GM21367 (cell line): ENCODE measurements around the gene CCDC89.
"Not testable (repeated sequence)": the region's sequence is repeated elsewhere in the genome, so short reads cannot be mapped to it uniquely, and the experiment has no call there.

Source experiments
- ATAC-seq: cut with Tn5 transposase; IDR thresholded peaks from one replicate; pipeline ENCODE4 v1.9.1; 2021; ENCODE audit not compliant: unreplicated experiment

CCDC89 gene

DNA sequence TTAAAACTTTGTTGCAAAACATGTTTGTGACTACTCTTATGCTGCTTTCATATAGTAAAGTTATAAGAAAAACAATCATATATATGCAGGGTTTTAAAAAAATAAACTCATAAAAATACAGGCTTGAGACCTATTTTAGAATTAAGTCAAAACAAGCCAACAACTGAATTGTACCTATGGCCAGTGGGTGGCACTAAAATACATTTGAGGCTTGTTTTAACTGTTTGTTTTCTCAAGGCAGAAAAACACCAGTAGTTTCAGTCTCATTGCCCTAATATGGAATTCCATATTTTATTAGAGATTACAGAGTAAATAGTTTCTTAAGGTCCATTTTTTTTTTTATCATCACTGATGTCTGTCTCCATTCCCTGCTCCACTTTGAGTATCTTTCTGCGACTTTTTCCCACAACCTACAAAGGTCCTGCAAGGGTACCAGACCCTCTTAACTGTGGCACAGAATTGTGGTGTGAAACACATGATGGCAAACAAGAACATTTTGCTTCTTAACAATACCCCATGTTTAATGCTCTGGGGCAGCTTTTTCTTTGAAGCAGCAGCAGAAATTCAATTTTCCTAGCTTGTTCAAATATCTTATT is 8.5 kb upstream of the CCDC89 start:
- ATAC-seq = no peak

DNA sequence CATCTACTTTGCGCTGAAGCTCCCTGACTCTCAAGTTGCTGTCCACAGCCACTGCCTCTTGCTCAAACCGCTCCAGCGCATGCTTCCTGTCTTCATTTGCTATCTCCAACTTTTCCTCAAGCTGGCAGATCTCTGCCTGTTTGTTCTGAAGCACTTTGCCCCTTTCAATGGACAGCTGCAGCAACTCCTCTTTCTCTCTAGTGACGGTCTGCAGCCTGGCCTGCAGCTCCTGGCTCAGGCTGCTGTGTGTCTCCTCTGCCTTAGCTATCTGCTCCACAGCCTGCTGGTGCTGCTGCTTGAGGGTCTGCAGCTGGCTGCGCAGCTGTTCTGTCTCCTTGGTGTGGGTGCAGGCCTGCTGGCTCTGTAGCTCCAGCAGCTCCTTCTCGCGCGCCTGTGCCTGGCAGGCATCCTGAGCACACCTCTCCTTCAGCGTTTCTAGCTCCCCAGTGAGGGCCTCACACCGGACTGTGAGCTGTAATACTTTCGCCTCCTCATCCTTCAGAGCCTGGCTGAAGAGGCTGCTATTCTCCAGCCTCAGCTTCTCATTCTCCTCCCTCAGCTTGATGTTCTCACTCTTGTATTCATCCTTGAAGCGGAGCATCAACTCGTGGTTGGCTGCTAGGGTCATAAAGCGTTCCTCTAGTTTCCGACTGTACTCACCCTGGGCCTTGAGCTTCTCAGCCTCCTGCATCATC is 723 bp downstream of the CCDC89 start:
- ATAC-seq = no peak

DNA sequence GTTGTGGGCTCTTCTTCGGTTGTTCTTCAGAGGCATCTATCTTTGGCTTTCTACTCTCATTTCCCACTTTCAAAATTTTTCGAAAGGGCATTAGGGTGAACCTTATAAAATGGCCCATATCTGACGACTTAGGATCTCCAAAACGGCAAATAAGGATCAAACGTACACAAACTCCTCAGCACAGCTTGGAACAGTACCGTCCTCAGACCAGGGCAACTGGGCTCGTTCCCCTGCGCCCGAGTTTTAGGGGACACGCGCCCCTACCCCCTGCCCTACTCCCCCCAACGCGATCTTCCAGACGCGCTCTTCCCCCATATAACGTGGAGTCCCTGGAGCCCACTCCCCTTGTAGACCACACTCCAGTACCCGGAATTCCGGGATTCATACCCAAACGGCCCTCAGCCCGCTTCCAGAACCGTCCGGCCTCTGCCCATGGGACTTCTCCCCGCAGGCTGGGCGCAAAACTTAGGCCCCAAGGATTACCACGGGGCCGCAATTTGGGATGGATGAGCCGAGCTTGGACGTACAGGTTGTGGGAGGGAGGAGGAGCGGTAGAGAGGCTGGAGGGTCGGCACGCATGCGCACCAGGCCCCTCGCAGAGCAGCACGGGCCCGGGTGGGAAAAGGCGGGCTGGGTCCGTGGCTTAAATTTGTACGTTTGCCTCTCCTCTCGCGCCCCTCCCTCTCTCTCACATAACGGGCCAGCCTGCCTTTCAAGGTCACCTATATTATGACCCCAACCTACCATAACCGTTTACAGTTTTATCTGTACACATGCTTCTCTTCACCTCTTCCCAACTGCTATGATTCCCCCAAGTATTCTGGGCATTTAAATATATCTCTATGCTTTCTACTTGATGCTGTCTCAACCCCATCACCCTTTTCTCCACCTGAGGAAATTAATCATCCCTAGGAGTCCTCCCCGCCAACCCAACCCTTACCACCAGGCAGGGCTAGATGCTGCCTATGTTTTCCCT is 3.4 kb downstream of the CCDC89 start:
- ATAC-seq = peak; percentile 80

DNA sequence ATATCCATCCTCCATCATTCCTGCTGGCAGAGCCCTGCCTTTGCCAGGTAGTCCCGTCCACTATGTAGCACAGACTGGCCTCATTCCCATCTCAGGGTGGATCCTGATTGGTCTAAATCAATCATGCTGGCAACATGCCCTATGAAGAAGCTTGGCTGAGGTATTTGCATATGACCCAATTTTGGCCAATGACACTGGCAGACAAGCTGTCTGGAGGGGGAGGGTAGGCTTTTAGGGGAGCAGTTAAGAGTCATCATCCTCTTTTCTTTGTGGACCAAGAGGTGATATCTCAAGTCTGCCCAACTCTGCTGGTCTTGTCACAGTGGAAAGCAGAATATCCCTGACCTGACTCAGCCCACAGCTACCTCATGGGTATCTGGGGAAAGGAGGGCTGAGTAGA is 5.1 kb downstream of the CCDC89 start:
- ATAC-seq = no peak

DNA sequence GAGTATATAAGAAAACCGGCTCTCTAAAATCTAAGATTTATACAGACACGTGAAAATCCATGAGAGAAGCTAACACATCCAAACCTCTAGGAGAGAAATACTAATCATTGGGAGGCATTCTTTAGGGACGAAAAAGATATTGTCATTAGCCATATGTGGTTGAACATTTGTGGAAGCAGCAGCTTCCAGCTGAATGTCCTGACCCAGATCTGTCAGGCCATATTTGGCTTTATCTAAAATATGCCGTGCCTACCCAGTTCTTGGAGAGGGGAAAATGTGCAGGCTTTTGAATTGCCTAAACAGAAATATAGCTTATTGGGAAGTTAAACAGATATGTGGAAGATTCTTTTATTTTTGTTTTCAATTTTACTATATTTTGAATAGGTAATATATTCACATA is 6.4 kb downstream of the CCDC89 start:
- ATAC-seq = no peak

DNA sequence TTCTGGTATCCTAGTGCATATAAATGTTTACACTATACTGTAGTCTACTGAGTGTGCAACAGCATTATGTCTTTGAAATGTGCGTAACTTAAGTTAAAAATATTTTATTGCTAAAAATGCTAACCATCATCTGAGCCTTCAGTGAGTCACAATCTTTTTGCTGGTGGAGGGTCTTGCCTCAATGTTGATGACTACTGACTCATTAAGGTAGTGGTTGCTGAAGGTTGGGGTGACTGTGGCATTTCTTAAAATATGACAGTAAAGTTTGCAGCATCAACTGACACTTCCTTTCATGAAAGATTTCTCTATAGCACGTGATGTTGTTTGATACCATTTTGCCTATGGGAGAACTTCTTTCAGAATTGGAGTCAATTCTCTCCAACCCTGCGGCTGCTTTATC is 12.6 kb downstream of the CCDC89 start:
- ATAC-seq = no peak

DNA sequence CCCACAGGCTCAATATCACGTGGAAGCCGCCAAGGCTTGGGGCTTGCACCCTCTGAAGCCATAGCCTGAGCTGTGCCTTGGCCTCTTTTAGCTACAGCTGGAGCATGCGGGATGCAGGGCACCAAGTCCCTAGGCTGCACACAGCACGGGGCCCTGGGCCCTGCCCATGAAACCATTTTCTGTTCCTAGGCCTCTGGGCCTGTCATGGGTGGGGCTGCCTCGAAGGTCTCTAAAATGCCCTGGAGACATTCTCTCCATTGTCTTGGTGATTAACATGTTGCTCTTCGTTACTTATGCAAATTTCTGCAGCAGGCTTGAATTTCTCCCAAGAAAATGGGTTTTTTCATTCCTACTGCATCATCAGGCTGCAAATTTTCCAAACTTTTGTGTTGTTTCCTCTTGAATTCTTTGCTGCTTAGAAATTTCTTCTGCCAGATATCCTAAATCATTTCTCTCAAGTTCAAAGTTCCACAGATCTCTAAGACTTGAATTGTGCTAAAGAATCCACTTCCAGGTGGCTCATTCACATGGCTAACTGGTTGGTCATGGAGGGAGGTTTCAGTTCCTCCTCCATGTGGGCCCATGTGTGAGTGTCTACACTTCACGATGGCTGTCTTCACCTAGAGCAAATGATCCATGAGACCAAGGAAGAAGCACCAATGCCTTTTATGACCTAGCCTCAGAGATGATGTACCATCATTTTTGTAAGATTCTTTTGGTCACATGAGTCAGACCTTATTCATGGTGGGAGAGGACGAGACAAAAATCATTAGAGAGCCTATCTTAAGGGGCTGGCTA is 13.7 kb downstream of the CCDC89 start:
- ATAC-seq = no peak

DNA sequence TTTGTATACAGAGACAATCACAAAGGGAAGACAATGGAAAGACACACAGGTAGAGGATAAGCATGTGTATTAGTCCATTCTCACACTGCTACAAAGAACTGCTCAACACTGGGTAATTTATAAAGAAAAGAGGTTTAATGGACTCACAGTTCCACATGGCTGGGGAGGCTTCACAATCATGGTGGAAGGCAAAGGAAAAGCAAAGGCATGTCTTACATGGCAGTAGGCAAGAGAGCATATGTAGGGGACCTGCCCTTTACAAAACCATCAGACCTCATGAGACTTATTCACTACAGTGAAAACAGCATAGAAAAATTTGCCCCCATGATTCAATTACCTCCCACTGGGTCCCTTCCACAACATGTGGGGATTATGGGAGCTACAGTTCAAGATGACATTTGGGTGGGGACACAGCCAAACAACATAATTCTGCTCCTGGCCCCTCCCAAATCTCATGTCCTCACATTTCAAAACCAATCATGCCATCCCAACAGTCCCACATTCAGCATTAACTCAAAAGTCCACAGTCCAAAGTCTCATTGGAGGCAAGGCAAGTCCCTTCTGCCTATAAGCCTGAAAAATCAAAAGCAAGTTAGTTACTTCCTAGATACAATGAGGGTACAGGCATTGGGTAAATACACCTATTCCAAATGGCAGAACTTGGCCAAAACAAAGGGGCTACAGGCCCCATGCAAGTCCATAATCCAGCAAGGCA is 14.9 kb downstream of the CCDC89 start:
- ATAC-seq = not testable (repeated sequence)

DNA sequence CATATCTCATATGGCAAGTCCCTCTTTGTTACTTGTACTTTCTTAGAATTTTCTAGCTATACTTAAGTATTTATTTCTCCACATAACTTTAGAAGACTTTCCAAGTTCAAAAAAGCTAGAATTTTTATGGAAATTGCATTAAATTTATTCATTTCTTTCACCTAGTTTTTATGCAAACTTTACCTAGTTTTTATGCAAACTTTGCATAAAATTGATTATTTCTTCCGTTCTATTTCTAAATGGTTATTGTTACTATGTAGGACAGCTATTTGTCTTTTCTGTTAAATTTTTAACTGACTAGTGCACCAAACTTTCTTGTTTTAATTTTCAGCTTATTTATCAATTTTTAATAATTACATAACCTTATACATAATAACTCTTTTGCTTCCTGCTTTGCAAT is 17.8 kb downstream of the CCDC89 start:
- no peak for ATAC-seq

DNA sequence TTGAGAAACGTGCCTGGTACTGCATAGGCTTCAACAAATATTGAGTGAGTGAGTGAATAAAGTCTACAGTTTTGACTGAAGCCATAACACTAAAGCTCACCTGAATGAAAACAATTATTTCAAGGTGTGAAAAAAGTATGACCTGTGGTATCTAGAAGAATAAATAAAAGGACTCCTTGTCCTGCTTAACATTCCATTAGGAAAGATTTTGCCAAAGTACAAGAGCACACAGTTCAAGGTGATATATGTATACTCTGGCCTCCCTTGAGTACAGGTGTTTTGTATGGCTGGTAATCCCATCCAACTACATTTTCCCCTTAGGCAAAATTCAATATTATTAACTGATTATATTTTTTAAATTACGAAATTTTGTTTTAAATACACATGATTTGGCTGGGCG is 19.3 kb downstream of the CCDC89 start:
- no peak for ATAC-seq

DNA sequence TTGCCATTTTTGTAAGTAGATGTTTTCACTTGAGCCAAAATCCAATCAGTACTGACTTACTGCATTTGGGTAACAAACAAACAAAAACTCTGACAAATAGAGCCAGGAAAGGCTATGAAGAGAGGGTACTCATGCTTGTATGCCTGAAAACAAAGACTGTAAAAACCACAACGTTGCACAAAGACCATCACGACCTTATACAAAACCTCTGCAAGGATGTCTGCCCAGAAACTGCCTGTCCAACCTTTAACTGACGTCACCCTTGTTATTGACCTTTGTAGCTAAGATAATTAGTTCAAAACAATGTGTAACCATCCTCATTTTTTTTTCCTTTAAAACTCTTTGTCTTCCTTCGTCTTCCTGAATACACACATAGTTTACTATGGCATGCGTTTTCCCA is 20.3 kb downstream of the CCDC89 start:
- ATAC-seq = no peak

DNA sequence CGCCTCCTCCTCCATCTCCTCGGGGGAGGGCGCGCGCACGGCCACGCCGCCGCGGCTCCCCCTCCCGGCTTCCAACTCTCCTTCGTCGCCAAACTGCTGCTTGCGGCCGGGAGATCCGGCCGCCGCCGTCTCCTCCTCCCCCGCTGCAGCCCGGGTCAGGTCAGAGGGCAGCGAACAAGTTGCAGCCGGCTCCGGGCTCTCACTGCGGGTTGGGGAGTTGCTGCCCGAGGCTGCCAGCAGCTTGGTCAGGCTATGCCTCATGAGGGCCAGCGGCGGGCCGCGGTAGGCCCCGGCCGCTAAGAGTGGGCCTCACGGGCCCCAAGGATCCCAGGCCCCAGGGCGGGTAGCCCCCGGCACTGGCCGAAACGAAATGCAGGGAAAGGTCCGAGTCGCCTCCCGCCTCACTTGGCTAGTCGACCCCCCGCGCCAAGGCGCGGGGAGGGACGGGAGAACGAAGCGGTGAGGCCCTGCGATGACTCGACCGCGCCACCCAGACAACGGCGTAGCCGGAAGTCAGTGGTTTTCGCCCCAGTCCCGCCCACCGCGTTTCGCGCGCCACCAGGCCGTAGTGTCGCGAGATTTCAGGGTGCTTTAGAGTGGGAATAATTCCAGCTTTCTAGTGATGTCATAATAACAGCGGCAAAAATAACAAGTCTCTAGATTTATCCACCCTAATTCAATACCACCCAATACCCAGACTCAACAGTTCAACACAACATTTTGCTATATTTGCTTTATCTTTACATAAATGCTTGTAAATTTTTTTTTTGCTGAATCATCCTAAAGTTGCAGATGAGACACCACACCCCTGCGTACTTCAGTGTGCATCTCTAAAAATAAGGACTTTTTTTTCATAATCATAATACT is 21.1 kb downstream of the CCDC89 start, which contains the start of gene CREBZF:
Gene CREBZF, minus strand, starts transcription at position 515 of the 867 bp plus-strand sequence. Its CDS starts 254 bp downstream, at position 261.
- peak; percentile 93 for ATAC-seq

DNA sequence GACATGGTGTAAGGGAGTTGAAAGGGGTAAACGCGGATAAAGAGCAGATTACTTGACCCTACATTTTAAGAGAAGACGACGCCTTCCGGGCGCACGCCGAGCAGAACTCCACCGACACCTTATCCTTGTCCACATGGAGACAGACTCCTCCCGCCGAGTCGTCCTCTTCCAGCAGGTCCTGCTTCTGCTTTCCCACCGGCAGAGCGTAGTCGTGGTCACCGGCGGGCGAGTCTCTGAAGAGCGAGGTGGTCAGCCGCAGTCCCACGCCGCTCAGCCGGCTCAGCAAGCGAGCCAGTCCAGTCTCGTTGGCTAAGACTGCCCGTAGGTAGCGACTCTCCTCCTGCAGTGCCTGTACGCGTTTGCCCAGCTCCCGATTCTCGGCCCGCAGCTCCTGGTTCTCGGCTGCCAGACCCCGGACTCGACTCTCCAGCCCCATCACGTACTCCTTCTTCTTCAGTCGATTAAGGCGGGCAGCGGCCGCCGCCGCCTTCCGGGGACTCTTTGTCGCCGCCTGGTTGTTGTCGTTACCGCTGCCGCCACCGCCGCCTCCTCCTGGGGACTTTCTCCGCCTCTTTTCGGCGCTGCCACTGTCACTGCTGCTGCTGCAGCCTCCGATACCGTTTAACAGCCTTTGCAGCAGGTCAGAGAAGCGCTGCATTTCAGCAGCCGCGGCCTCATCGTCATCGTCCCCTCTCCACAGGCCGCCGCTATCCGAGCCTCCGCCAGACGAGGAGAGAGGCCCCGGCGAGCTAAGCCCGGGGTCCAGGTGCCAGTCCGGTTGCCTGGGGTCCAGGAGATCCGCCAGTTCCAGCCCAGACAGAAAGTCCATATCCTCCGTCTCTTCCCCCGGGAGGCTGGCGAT is 22.0 kb downstream of the CCDC89 start:
- ATAC-seq = peak; percentile 58

DNA sequence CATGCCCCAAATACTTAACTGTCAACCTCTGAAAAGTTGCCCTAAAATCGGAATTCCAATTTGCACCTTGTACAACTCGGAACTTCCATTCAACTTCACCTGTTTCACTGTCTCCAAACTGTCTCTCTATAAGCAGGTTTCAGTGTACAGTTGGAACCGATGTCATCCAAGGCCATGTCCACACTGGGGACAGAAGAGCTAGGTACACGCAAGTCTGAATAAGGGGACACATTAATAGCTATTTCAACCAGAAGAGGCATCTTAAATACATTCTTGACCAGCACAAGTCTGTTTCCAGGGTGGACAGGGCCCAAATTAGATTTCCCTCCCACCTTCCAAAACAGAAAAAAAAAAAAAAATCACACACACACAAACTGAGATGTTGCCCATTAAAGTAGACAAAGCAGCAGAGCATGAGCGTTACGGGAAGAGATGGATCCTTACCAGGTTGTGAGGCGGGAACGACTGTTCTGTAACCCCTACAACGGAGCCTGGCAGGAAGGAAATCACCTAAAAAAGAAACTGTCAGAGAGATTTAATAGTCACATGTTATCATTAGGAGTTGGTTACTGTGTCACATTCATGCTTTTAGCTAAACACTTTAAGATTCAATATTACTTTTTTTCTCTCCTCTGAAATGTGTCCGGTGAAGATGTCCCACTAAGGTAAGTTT is 22.8 kb downstream of the CCDC89 start:
- no peak for ATAC-seq

DNA sequence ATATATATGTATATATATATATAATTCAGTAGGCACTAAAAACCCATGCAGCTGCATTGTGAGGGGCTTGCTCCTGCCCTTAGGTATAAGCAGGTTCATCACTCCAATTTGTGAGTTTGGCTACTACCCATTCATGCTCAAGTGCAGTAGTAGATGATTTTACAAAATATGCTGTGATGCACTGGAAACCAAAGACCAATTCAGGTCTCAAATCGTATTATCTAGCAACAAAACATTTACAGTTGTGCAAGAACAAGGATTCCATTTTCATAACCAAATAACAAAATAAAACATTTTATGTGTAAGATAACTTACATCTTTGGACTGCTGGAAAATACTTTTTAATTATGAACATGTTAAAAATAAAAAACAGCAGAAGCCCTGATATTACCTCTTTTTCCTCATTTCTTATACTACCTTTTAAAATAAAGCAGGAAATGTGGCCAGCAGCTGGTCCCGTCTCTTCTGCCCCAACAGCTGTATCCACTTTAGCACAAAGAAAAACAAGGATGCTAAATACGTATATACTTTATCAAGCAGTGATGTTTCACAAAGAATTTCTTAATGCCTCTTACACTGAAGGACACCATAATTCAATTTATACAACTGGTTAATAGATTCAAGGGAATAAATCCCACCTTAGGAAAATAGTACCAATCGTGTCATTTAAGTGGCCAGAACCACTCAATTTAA is 23.9 kb downstream of the CCDC89 start:
- no peak for ATAC-seq

DNA sequence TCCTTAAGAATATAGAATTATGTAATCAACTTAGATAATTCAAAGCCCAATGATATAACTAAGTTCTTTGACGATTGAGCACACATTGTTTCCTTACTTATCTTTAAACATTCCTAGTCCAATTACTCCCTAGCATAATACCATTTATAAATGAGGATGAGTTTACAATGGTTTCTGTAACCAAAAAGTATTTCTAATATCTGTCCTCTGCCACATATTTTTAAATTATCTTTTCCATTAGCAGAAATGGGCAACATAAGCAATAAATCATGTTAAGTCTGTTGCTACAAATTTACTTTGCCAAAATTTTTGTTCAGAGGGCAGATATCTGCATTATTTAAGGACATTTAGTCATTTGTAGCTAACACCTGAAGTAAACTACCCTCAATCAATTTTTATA is 27.8 kb downstream of the CCDC89 start:
- no peak for ATAC-seq

DNA sequence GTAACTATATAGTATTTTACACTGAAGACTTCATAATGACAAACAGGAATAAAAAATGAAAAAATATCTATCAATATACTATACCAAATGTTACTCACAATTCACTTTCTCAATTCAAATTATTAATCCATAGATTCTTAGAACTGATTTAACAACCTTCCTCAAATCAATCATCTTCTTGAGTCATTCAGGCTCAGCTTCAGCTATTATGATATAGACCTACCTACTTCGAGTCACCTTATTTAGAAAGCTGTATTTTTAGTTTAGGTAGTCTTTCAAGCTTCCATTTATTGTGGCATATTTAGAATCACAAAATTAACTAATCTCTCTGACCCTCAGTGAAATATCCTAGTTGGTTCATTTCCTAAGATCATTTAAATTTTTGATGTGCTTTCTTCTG is 29.2 kb downstream of the CCDC89 start:
- no peak for ATAC-seq
